ENCODE data around the gene ACTN4.
A peak's percentile ranks its signal among the peaks of the same experiment; 100 is the strongest.
"Not testable (repeated sequence)": the region's sequence is repeated elsewhere in the genome, so short reads cannot be mapped to it uniquely, and the experiment has no call there.

The ACTN4 gene

GRCh38 chr19:38737921-38738737 is 90.7 kb downstream of the ACTN4 start:
- no peak for DNase-seq (ENCODE audit: low spot score)

- DNase-seq (ENCODE audit: low spot score), result no peak
These were observed 92.2 kb downstream of the ACTN4 start for GRCh38 chr19:38739440-38740256.

GRCh38 chr19:38740257-38740592 is 92.8 kb downstream of the ACTN4 start:
- DNase-seq (ENCODE audit: low spot score), result no peak

- DNase-seq (ENCODE audit: low spot score), result no peak
These were observed 93.5 kb downstream of the ACTN4 start for GRCh38 chr19:38740932-38741331.

- no peak for DNase-seq (ENCODE audit: low spot score)
These were observed 94.2 kb downstream of the ACTN4 start for GRCh38 chr19:38741670-38742069.

- no peak for DNase-seq (ENCODE audit: low spot score)
These were observed 94.8 kb downstream of the ACTN4 start for GRCh38 chr19:38742296-38742695.

GRCh38 chr19:38742906-38743305 is 95.5 kb downstream of the ACTN4 start:
- DNase-seq (ENCODE audit: low spot score), result no peak

GRCh38 chr19:38743394-38744297 is 96.2 kb downstream of the ACTN4 start:
- DNase-seq (ENCODE audit: low spot score), result no peak

- DNase-seq (ENCODE audit: low spot score), result no peak
These were observed 96.8 kb downstream of the ACTN4 start, which contains the start of gene CAPN12 for GRCh38 chr19:38744298-38744681. CAPN12 (minus strand) TSS chr19:38744474; CDS start chr19:38744165, 309 bp downstream.

GRCh38 chr19:38744874-38745273 is 97.4 kb downstream of the ACTN4 start:
- DNase-seq (ENCODE audit: low spot score), result no peak

- DNase-seq (ENCODE audit: low spot score), result no peak
These were observed 97.9 kb downstream of the ACTN4 start for GRCh38 chr19:38745316-38745715.

- DNase-seq (ENCODE audit: low spot score), result not testable (repeated sequence)
These were observed 106.3 kb downstream of the ACTN4 start for GRCh38 chr19:38753783-38754182.

- not testable (repeated sequence) for DNase-seq (ENCODE audit: low spot score)
These were observed 106.7 kb downstream of the ACTN4 start for GRCh38 chr19:38754196-38754595.

- DNase-seq (ENCODE audit: low spot score), result no peak
These were observed 112.1 kb downstream of the ACTN4 start for GRCh38 chr19:38759590-38760003.

GRCh38 chr19:38760805-38761517 is 113.5 kb downstream of the ACTN4 start:
- not testable (repeated sequence) for DNase-seq (ENCODE audit: low spot score)

- not testable (repeated sequence) for DNase-seq (ENCODE audit: low spot score)
These were observed 114.5 kb downstream of the ACTN4 start for GRCh38 chr19:38761884-38762389.

GRCh38 chr19:38763795-38764220 is 116.4 kb downstream of the ACTN4 start:
- DNase-seq (ENCODE audit: low spot score), result no peak

GRCh38 chr19:38765214-38765613 is 117.8 kb downstream of the ACTN4 start:
- no peak for DNase-seq (ENCODE audit: low spot score)

- DNase-seq (ENCODE audit: low spot score), result no peak
These were observed 119.0 kb downstream of the ACTN4 start for GRCh38 chr19:38766276-38767047.

GRCh38 chr19:38769635-38770211 is 122.3 kb downstream of the ACTN4 start:
- peak; percentile 92 for DNase-seq (ENCODE audit: low spot score)
